IMR-90 (cell line): Measurements from ENCODE around the gene SNRPD2.

Source experiments
- CEBPB ChIP-seq: IDR thresholded peaks from 2 replicates; pipeline ENCODE4 v1.6.1; 2012; ENCODE audit warnings: low read depth, low read length, improper control_type of control experiment
- CTCF ChIP-seq: conservative IDR thresholded peaks from 2 replicates; pipeline ENCODE4 v1.5.1; 2012; ENCODE audit warnings: mild to moderate bottlenecking, low read depth, low read length, improper control_type of control experiment
- RCOR1 ChIP-seq: IDR thresholded peaks from 2 replicates; pipeline ENCODE4 v1.6.1; 2012; ENCODE audit warnings: mild to moderate bottlenecking, low read length, improper control_type of control experiment; ENCODE audit not compliant: insufficient replicate concordance

DNA sequence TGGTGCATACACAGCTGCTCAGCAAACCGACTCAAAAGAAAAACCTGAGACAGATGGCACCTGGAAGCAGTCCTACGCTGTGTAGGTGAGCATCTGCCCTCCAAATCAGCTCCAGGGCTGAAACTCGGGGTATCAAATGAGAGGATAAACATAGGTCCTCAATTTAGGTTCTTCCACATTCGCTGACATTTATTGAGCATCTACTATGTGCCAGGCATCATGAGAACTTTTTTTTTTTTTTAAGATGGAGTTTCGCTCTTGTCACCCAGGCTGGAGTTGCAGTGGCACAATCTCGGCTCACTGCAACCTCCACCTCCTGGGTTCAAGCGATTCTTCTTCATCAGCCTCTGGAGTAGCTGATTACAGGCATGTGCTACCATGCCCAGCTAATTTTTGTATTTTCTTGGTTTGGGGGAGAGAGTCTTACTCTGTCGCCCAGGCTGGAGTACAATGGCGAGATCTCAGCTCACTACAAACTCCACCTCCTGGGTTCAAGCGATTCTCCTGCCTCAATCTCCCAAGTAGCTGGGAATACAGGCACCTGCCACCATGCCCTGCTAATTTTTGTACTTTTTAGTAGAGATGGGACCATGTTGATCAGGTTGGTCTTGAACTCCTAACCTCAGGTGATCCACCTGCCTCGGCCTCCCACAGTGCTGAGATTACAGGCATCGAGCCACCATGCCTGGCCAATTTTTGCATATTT, 14.1 kb upstream of the SNRPD2 start:
- no peak for TF ChIP-seq CTCF
- TF ChIP-seq RCOR1, result no peak
- no peak for TF ChIP-seq CEBPB
